ENCODE measurements around the gene ITPKC. TPM values are rescaled to one million over a fixed set of nuclear protein-coding genes. Genes with fewer than 3 reads are reported as not detected.
"Not testable (repeated sequence)": the region's sequence is repeated elsewhere in the genome, so short reads cannot be mapped to it uniquely, and the experiment has no call there.

ITPKC gene
- total RNA-seq, 5 donors from 2014 or later (not counting 1 experiment from before 2014, with no cell fraction given), result 5.9 to 11.8 (median 9.3) TPM

- ChIA-PET CTCF (interaction anchor here in 1 of 2 donors (0.8 kb wide), 1 partner anchor 11 kb away, joined by 3 read pairs; no protein-coding TSS in a partner anchor), POLR2A (interaction anchor here in 1 of 2 donors (0.7 kb wide), 1 partner anchor 68 kb away, joined by 4 read pairs; no protein-coding TSS in a partner anchor)
- Mint-ChIP-seq H3K36me3 (peaks cover 58% of the 10 kb centered on the region), H3K4me1 (peaks cover 42 to 51% (median 50%) of the 10 kb centered on the region in 3 donors)
- not testable (repeated sequence) for ATAC-seq (replicated peaks in 1 of 4); H3K27ac ChIP-seq (ENCODE audit: low read length); H3K4me3 Mint-ChIP-seq; H3K27ac Mint-ChIP-seq; H3K4me3 ChIP-seq (ENCODE audit: control insufficient read depth in 1 of 2, extremely low read depth in 1 of 2, low read length in 1 of 2); DNase-seq; H3K9me3 Mint-ChIP-seq; H3K27me3 ChIP-seq (replicated peaks in 1 of 2; ENCODE audit: control insufficient read depth in 2 of 2, extremely low read depth in 1 of 2, insufficient read depth in 2 of 2, low read length in 1 of 2); H3K27me3 Mint-ChIP-seq; H3K9me3 ChIP-seq
- peaks cover 19 to 47% of the 10 kb centered on the region in 2 donors for H3K36me3 ChIP-seq (ENCODE audit: control insufficient read depth in 2 of 2, extremely low read depth in 1 of 2, insufficient read depth in 1 of 2, low read length in 1 of 2)
- peaks cover 6 to 60% of the 10 kb centered on the region in 2 experiments for H3K4me1 ChIP-seq (ENCODE audit: control insufficient read depth in 1 of 2, extremely low read depth in 1 of 2, insufficient read depth in 2 of 2, low read length in 2 of 2)
- WGBS (ENCODE audit: insufficient coverage), result 98% methylated on average over 9 of the region's 13 CpGs
Measured at GRCh38 chr19:40766385-40766784, 49.5 kb downstream of the ITPKC start.

- Mint-ChIP-seq H3K4me3 (no peak overlapping the region), H3K27me3 (no peaks in the 10 kb centered on the region), H3K27ac (peak overlapping the region in 1 of 2 donors; percentile 19), H3K4me1 (peaks cover 31 to 36% (median 34%) of the 10 kb centered on the region in 3 donors), H3K36me3 (peaks cover 35% of the 10 kb centered on the region), H3K9me3 (peaks cover 0 to 3% (median 0%) of the 10 kb centered on the region in 3 donors)
- H3K27me3 ChIP-seq (replicated peaks in 1 of 2; ENCODE audit: control insufficient read depth in 2 of 2, extremely low read depth in 1 of 2, insufficient read depth in 2 of 2, low read length in 1 of 2), result no peaks in the 10 kb centered on the region
- ChIA-PET POLR2A (no interaction called here), CTCF (interaction anchor here in 1 of 2 donors (0.6 kb wide), 1 partner anchor 360 kb away, joined by 3 read pairs; no protein-coding TSS in a partner anchor)
- no peaks in the 10 kb centered on the region for H3K9me3 ChIP-seq
- DNase-seq, result no peak
- ATAC-seq (replicated peaks in 1 of 4), result no peak
- WGBS (ENCODE audit: insufficient coverage), result 80% methylated on average over 1 of the region's 5 CpGs
- H3K4me3 ChIP-seq (ENCODE audit: control insufficient read depth in 1 of 2, extremely low read depth in 1 of 2, low read length in 1 of 2), result no peak overlapping the region
- peaks cover 6 to 35% of the 10 kb centered on the region in 2 experiments for H3K4me1 ChIP-seq (ENCODE audit: control insufficient read depth in 1 of 2, extremely low read depth in 1 of 2, insufficient read depth in 2 of 2, low read length in 2 of 2)
- peaks cover 3 to 25% of the 10 kb centered on the region in 2 donors for H3K36me3 ChIP-seq (ENCODE audit: control insufficient read depth in 2 of 2, extremely low read depth in 1 of 2, insufficient read depth in 1 of 2, low read length in 1 of 2)
- H3K27ac ChIP-seq (ENCODE audit: low read length), result no peak overlapping the region
Measured at GRCh38 chr19:40768869-40769268, 52.0 kb downstream of the ITPKC start.

DNA sequence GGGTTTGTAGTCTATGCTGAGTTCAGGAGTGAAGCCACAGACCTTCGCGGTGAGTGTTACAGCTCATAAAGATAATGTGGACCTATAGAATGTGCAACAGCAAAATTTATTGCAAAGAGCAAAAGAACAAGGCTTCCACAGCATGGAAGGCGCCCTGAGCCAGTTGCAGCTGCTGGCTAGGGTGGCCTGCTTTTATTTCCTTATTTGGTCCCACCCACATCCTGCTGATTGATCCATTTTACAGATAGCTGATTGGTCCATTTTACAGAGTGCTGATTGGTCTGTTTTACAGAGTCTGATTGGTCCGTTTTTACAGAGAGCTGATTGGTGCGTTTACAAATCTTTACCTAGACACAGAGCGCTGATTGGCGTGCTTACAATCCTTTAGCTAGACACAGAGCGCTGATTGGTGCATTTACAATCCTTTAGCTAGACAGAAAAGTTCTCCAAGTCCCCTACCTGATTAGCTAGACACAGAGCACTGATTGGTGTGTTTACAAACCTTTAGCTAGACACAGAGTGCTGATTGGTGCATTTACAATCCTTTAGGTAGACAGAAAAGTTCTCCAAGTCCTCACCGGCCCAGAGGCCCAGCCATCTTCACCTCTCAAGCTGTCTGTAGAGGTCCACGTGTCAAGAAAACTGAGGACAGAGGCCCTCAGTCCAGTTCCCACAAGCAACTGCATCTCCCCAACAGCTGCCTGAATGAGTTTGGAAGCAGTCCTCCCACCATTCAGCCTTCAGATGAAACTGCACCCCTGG, 54.4 kb downstream of the ITPKC start:
- peaks cover 10 to 21% (median 16%) of the 10 kb centered on the region in 3 donors for H3K4me1 Mint-ChIP-seq
- H3K27me3 ChIP-seq (replicated peaks in 1 of 2; ENCODE audit: control insufficient read depth in 2 of 2, extremely low read depth in 1 of 2, insufficient read depth in 2 of 2, low read length in 1 of 2); H3K27ac ChIP-seq (ENCODE audit: low read length); H3K4me3 Mint-ChIP-seq; H3K9me3 Mint-ChIP-seq; POLR2A ChIA-PET; H3K36me3 ChIP-seq (ENCODE audit: control insufficient read depth in 2 of 2, extremely low read depth in 1 of 2, insufficient read depth in 1 of 2, low read length in 1 of 2); H3K27me3 Mint-ChIP-seq; H3K9me3 ChIP-seq; H3K4me3 ChIP-seq (ENCODE audit: control insufficient read depth in 1 of 2, extremely low read depth in 1 of 2, low read length in 1 of 2): not testable (repeated sequence)
- peak overlapping the region; percentile 19 to 73 for H3K27ac Mint-ChIP-seq
- CTCF ChIA-PET, result interaction anchor here in 1 of 2 donors (0.9 kb wide), 1 partner anchor 17 kb away, joined by 3 read pairs; no protein-coding TSS in a partner anchor
- peak in 3 of 4 experiments; percentile 36 to 54 (median 48) for ATAC-seq (replicated peaks in 1 of 4)
- WGBS (ENCODE audit: insufficient coverage), result 89% methylated on average over 6 of the region's 10 CpGs
- peaks cover 0 to 13% of the 10 kb centered on the region in 2 experiments for H3K4me1 ChIP-seq (ENCODE audit: control insufficient read depth in 1 of 2, extremely low read depth in 1 of 2, insufficient read depth in 2 of 2, low read length in 2 of 2)
- peaks cover 16% of the 10 kb centered on the region for H3K36me3 Mint-ChIP-seq
- peak in 1 of 35 experiments; percentile 22 for DNase-seq

DNA sequence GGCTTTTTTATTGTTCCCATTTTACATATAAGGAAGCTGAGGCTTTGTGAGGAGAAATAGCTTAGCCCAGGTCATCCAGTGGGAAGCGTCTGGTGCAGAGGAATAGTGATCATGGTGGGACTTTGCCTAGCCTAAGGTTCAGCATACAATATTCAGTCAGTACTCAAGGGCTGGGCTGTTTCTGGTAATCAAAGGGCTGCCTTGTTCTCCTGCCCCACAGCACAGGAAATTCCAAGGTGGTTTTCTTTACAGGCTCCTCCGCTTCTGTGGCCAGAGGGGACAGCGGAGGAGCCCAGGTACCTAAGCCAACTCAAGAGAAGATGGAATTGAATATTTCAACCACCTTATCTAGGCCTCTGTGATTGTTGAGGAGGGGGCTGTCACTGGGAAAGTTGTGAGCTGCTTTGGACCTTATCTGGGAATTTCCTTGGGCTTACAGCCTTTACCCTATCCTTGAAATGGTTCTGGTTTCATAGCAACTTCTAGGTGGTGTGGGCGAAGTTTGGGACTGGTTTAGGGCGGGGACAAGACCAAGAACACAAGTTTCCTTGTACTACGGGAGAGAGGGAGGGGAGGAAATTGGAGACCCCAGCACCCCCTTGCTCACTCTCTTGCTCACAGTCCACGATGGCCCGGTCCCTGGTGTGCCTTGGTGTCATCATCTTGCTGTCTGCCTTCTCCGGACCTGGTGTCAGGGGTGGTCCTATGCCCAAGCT, 58.2 kb downstream of the ITPKC start, which contains the start of gene MIA:
TSS of gene MIA (plus strand) at position 606 of the 716 bp plus-strand sequence. CDS start at position 628, 22 bp downstream.
- Mint-ChIP-seq H3K9me3 (peaks cover 0 to 3% (median 0%) of the 10 kb centered on the region in 3 donors), H3K4me3 (no peak within 1 kb of the TSS), H3K27me3 (no peaks in the 10 kb centered on the region), H3K36me3 (peaks cover 10% of the 10 kb centered on the region), H3K4me1 (peaks cover 32 to 39% (median 39%) of the 10 kb centered on the region in 3 donors), H3K27ac (peak within 1 kb of the TSS; percentile 28 to 74)
- H3K4me3 ChIP-seq (ENCODE audit: control insufficient read depth in 1 of 2, extremely low read depth in 1 of 2, low read length in 1 of 2), result no peak within 1 kb of the TSS
- peaks cover 0 to 3% of the 10 kb centered on the region in 2 donors for H3K36me3 ChIP-seq (ENCODE audit: control insufficient read depth in 2 of 2, extremely low read depth in 1 of 2, insufficient read depth in 1 of 2, low read length in 1 of 2)
- no CpG with 5 or more reads among the region's 9 CpGs for WGBS (ENCODE audit: insufficient coverage)
- no peaks in the 10 kb centered on the region for H3K27me3 ChIP-seq (replicated peaks in 1 of 2; ENCODE audit: control insufficient read depth in 2 of 2, extremely low read depth in 1 of 2, insufficient read depth in 2 of 2, low read length in 1 of 2)
- ChIA-PET POLR2A (no interaction called here), CTCF (interaction anchor here in 1 of 2 donors (1.1 kb wide), 1 partner anchor 32 kb away, joined by 4 read pairs; no protein-coding TSS in a partner anchor)
- ATAC-seq (replicated peaks in 1 of 4) (no peak), DNase-seq (no peak)
- no peaks in the 10 kb centered on the region for H3K9me3 ChIP-seq
- H3K27ac ChIP-seq (ENCODE audit: low read length), result no peak within 1 kb of the TSS
- peaks cover 9 to 35% of the 10 kb centered on the region in 2 experiments for H3K4me1 ChIP-seq (ENCODE audit: control insufficient read depth in 1 of 2, extremely low read depth in 1 of 2, insufficient read depth in 2 of 2, low read length in 2 of 2)

- POLR2A ChIA-PET, result no interaction called here
- H3K4me3 Mint-ChIP-seq, result no peak overlapping the region
Measured at GRCh38 chr19:40775632-40776022, 58.7 kb downstream of the ITPKC start.

DNA sequence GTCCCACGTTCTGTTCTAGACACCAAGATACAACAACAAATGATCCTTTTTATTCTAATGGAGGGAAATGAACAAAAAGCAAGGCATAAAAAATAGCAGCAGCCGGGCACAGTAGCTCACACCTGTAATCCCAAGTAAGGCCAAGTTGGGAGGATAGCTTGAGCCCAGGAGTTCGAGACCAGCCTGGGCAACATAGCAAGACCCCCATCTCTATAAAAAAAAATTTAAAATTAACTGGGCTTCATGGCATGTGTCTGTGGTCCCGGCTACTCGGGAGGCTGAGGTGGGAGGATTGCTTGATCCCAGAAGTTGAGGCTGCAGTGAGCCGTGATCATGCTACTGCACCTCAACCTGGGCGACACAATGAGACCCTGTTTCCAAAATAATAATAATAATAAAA, 59.5 kb downstream of the ITPKC start:
- POLR2A ChIA-PET, result no interaction called here

More at GRCh38 chr19:40775632-40776022, 58.7 kb downstream of the ITPKC start:
- Histone ChIP-seq H3K36me3 (ENCODE audit: control insufficient read depth in 2 of 2, extremely low read depth in 1 of 2, insufficient read depth in 1 of 2, low read length in 1 of 2) (peaks cover 0 to 5% of the 10 kb centered on the region in 2 donors), H3K9me3 (no peaks in the 10 kb centered on the region), H3K27me3 (replicated peaks in 1 of 2; ENCODE audit: control insufficient read depth in 2 of 2, extremely low read depth in 1 of 2, insufficient read depth in 2 of 2, low read length in 1 of 2) (no peaks in the 10 kb centered on the region), H3K4me1 (ENCODE audit: control insufficient read depth in 1 of 2, extremely low read depth in 1 of 2, insufficient read depth in 2 of 2, low read length in 2 of 2) (peaks cover 9 to 32% of the 10 kb centered on the region in 2 experiments), H3K4me3 (ENCODE audit: control insufficient read depth in 1 of 2, extremely low read depth in 1 of 2, low read length in 1 of 2) (no peak overlapping the region), H3K27ac (ENCODE audit: low read length) (no peak overlapping the region)
- CTCF ChIA-PET, result no interaction called here
- no peak for ATAC-seq (replicated peaks in 1 of 4)
- 100% methylated on average over 2 of the region's 10 CpGs for WGBS (ENCODE audit: insufficient coverage)
- Mint-ChIP-seq H3K36me3 (peaks cover 8% of the 10 kb centered on the region), H3K9me3 (peaks cover 0 to 3% (median 0%) of the 10 kb centered on the region in 3 donors), H3K27ac (peak overlapping the region in 1 of 2 donors; percentile 52), H3K27me3 (no peaks in the 10 kb centered on the region), H3K4me1 (peaks cover 29 to 41% (median 41%) of the 10 kb centered on the region in 3 donors)
- no peak for DNase-seq

More for the DNA sequence above, 59.5 kb downstream of the ITPKC start:
- no peak for ATAC-seq (replicated peaks in 1 of 4)
- H3K27me3 ChIP-seq (replicated peaks in 1 of 2; ENCODE audit: control insufficient read depth in 2 of 2, extremely low read depth in 1 of 2, insufficient read depth in 2 of 2, low read length in 1 of 2), result no peaks in the 10 kb centered on the region
- Mint-ChIP-seq H3K4me1 (peaks cover 23 to 37% (median 37%) of the 10 kb centered on the region in 3 donors), H3K9me3 (no peaks in the 10 kb centered on the region), H3K36me3 (peaks cover 6% of the 10 kb centered on the region), H3K4me3 (peak overlapping the region in 1 of 3 donors; percentile 83), H3K27ac (peak overlapping the region; percentile 74 to 96), H3K27me3 (no peaks in the 10 kb centered on the region)
- WGBS (ENCODE audit: insufficient coverage), result no CpG with 5 or more reads among the region's 7 CpGs
- H3K4me3 ChIP-seq (ENCODE audit: control insufficient read depth in 1 of 2, extremely low read depth in 1 of 2, low read length in 1 of 2), result no peak overlapping the region
- peak overlapping the region; percentile 86 for H3K27ac ChIP-seq (ENCODE audit: low read length)
- H3K36me3 ChIP-seq (ENCODE audit: control insufficient read depth in 2 of 2, extremely low read depth in 1 of 2, insufficient read depth in 1 of 2, low read length in 1 of 2), result peaks cover 0 to 5% of the 10 kb centered on the region in 2 donors
- CTCF ChIA-PET, result interaction anchor here in 1 of 2 donors (1.4 to 2.6 kb wide), 3 partner anchors 43 to 113 kb away, joined by 3 to 11 read pairs (median 8); partner anchors contain the start of genes COQ8B and ITPKC
- DNase-seq, result no peak
- no peaks in the 10 kb centered on the region for H3K9me3 ChIP-seq
- peaks cover 9 to 26% of the 10 kb centered on the region in 2 experiments for H3K4me1 ChIP-seq (ENCODE audit: control insufficient read depth in 1 of 2, extremely low read depth in 1 of 2, insufficient read depth in 2 of 2, low read length in 2 of 2)
